HCT116 (cell line): Measurements from ENCODE around the gene NUDC. TPM values are rescaled to one million over a fixed set of nuclear protein-coding genes. Genes with fewer than 3 reads are reported as not detected.

ENCODE experiments used
- ATAC-seq: fragments of 200-7000 bp; cut with Tn5 transposase; 2 replicates; pipeline ENCODE4 v1.9.1; 2020; ENCODE audit warnings: mild to moderate bottlenecking, moderate library complexity
- BruUV-seq: library from RNA; stranded (reverse); fragments of 400-500 nt; replicated peaks from 2 replicates; lab custom pipeline; 2021; lab: Mats Ljungman, UMichigan
- CTCF ChIA-PET: fragments of 300-600 bp; sonication (Branson Sonifier 250); formaldehyde crosslinking; loops from one replicate; lab custom pipeline; 2021; ENCODE audit warnings: antibody characterized with exemption; lab: Charles Lee
- POLR2A ChIA-PET: fragments of 300-600, 350-600 bp; sonication (Branson Sonifier 250); formaldehyde crosslinking; loops from one replicate; lab custom pipeline; 2021; ENCODE audit warnings: antibody characterized with exemption; lab: Charles Lee
- RAD21 ChIA-PET, 2 experiments: fragments of 300-600 bp; sonication (Branson Sonifier 250); formaldehyde crosslinking; loops; one replicate each; lab custom pipeline; 2023; ENCODE audit warnings: low total read pairs in 2 of 2; ENCODE audit not compliant: uncharacterized antibody in 2 of 2, unreplicated experiment in 2 of 2, low non-redundant PET in 1 of 2; lab: Charles Lee
- DNase-seq: peaks from one replicate; pipeline ENCODE4 v3.0.0-alpha.2; 2010; ENCODE audit warnings: low read depth, low spot score
- H2AFZ ChIP-seq: fragments of 200-600 bp; shearing (Covaris generic), sonication (generic); 2 replicates; pipeline ENCODE4 v1.6.1; 2017; ENCODE audit warnings: low read depth, mixed run types, mixed read lengths, antibody characterized with exemption, low read length; ENCODE audit not compliant: poor library complexity, severe bottlenecking
- H3K27ac ChIP-seq: 2 replicates; pipeline ENCODE4 v1.5.1; 2012; ENCODE audit warnings: low read depth, low read length
- H3K27me3 ChIP-seq: fragments of 200-600 bp; sonication (generic); 2 replicates; pipeline ENCODE4 v1.6.1; 2016; ENCODE audit warnings: mixed run types, low read length, mixed read lengths; ENCODE audit not compliant: insufficient read depth
- H3K36me3 ChIP-seq, 2 experiments: fragments of 200-500 bp in 1 of 2; fragments of 200-600 bp in 1 of 2; sonication (Bioruptor generic) in 1 of 2; sonication (generic) in 1 of 2; 2 replicates each; pipeline versions ENCODE4 v1.5.1 to v1.6.1; 2014 to 2016; ENCODE audit warnings: low read length in 2 of 2, inconsistent platforms in 1 of 2, mixed read lengths in 1 of 2, mixed run types in 1 of 2; ENCODE audit not compliant: insufficient read depth in 2 of 2, control insufficient read depth in 1 of 2
- H3K4me1 ChIP-seq, 2 experiments: fragments of 200-600 bp in 1 of 2; sonication (generic) in 1 of 2; 2 replicates each; pipeline versions ENCODE4 v1.5.1 to v1.6.1; 2012 to 2017; ENCODE audit warnings: low read length in 2 of 2, inconsistent platforms in 1 of 2, mild to moderate bottlenecking in 1 of 2, mixed read lengths in 1 of 2, mixed run types in 1 of 2, moderate library complexity in 1 of 2; ENCODE audit not compliant: insufficient read depth in 2 of 2, control insufficient read depth in 1 of 2
- H3K4me2 ChIP-seq: fragments of 200-600 bp; sonication (generic); 2 replicates; pipeline ENCODE4 v1.6.1; 2017; ENCODE audit warnings: mixed run types, low read length, mixed read lengths
- H3K4me3 ChIP-seq, 2 experiments: fragments of 200-600 bp in 1 of 2; sonication (generic) in 1 of 2; replicated peaks in 1 of 2; 2 replicates each; pipeline ENCODE4 v1.5.1; 2011 to 2016; ENCODE audit warnings: low read length in 2 of 2, control low read depth in 1 of 2, low read depth in 1 of 2, mild to moderate bottlenecking in 1 of 2, mixed read lengths in 1 of 2, mixed run types in 1 of 2
- H3K79me2 ChIP-seq: fragments of 200-600 bp; sonication (generic); 2 replicates; pipeline ENCODE4 v1.6.1; 2017; ENCODE audit warnings: mild to moderate bottlenecking, mixed run types, low read length, moderate library complexity, mixed read lengths; ENCODE audit not compliant: insufficient read depth
- H3K9ac ChIP-seq: fragments of 200-600 bp; sonication (generic); 2 replicates; pipeline ENCODE4 v1.6.1; 2016; ENCODE audit warnings: low read length, mixed read lengths
- H3K9me2 ChIP-seq: fragments of 200-600 bp; sonication (generic), shearing (Covaris generic); 2 replicates; pipeline ENCODE4 v1.6.1; 2017; ENCODE audit warnings: mixed run types, mild to moderate bottlenecking, moderate library complexity; ENCODE audit not compliant: insufficient read depth
- H3K9me3 ChIP-seq, 2 experiments: fragments of 200-500 bp in 1 of 2; fragments of 200-600 bp in 1 of 2; sonication (Bioruptor generic) in 1 of 2; sonication (generic) in 1 of 2; 2 replicates each; pipeline ENCODE4 v1.6.1; 2014 to 2017; ENCODE audit warnings: low read length in 2 of 2, mixed read lengths in 2 of 2, inconsistent platforms in 1 of 2, low read depth in 1 of 2, mild to moderate bottlenecking in 1 of 2, mixed run types in 1 of 2, moderate library complexity in 1 of 2; ENCODE audit not compliant: control insufficient read depth in 1 of 2, insufficient read depth in 1 of 2
- H4K20me1 ChIP-seq: fragments of 200-600 bp; sonication (generic), shearing (Covaris generic); 2 replicates; pipeline ENCODE4 v1.6.1; 2017; ENCODE audit warnings: mixed run types, mild to moderate bottlenecking, moderate library complexity; ENCODE audit not compliant: insufficient read depth
- ATF3 ChIP-seq: IDR thresholded peaks from 2 replicates; pipeline ENCODE4 v1.6.1; 2012
- CBX3 ChIP-seq: IDR thresholded peaks from 2 replicates; pipeline ENCODE4 v1.6.1; 2012; ENCODE audit warnings: low read depth
- CEBPB ChIP-seq: IDR thresholded peaks from 2 replicates; pipeline ENCODE4 v1.6.1; 2012; ENCODE audit warnings: low read depth
- EGR1 ChIP-seq: IDR thresholded peaks from 2 replicates; pipeline ENCODE4 v1.6.1; 2012; ENCODE audit warnings: low read depth
- ELF1 ChIP-seq: IDR thresholded peaks from 2 replicates; pipeline ENCODE4 v1.6.1; 2012; ENCODE audit warnings: low read depth, borderline replicate concordance
- EZH2phosphoT487 ChIP-seq: fragments of 200-600 bp; IDR thresholded peaks from 2 replicates; pipeline ENCODE4 v1.6.1; 2018; ENCODE audit warnings: antibody characterized with exemption, borderline replicate concordance
- FOSL1 ChIP-seq: IDR thresholded peaks from 2 replicates; pipeline ENCODE4 v1.6.1; 2012; ENCODE audit warnings: low read depth
- JUND ChIP-seq: IDR thresholded peaks from 2 replicates; pipeline ENCODE4 v1.6.1; 2012
- POLR2AphosphoS5 ChIP-seq: IDR thresholded peaks from 2 replicates; pipeline ENCODE4 v1.6.1; 2011; ENCODE audit warnings: mild to moderate bottlenecking, low read depth, low read length, moderate library complexity
- RAD21 ChIP-seq: IDR thresholded peaks from 2 replicates; pipeline ENCODE4 v1.6.1; 2012; ENCODE audit warnings: low read depth, mild to moderate bottlenecking
- REST ChIP-seq: IDR thresholded peaks from 2 replicates; pipeline ENCODE4 v1.6.1; 2012; ENCODE audit warnings: low read depth
- SIN3A ChIP-seq: IDR thresholded peaks from 2 replicates; pipeline ENCODE4 v1.6.1; 2012; ENCODE audit warnings: low read depth
- SP1 ChIP-seq: IDR thresholded peaks from 2 replicates; pipeline ENCODE4 v1.6.1; 2012; ENCODE audit warnings: low read depth
- SRF ChIP-seq: IDR thresholded peaks from 2 replicates; pipeline ENCODE4 v1.6.1; 2012; ENCODE audit warnings: low read depth
- YY1 ChIP-seq: IDR thresholded peaks from 2 replicates; pipeline ENCODE4 v1.6.1; 2011; ENCODE audit warnings: low read length, low read depth, moderate library complexity, mild to moderate bottlenecking; ENCODE audit not compliant: insufficient replicate concordance; ENCODE audit errors: extremely low read depth
- ZBTB33 ChIP-seq: IDR thresholded peaks from 2 replicates; pipeline ENCODE4 v1.6.1; 2011; ENCODE audit warnings: mild to moderate bottlenecking, low read length, moderate library complexity; ENCODE audit not compliant: insufficient replicate concordance; ENCODE audit errors: extremely low read depth
- ZFX ChIP-seq: fragments of 450-650 bp; IDR thresholded peaks from 2 replicates; pipeline ENCODE4 v1.6.1; 2017
- intact Hi-C: fragments of 100-400 bp; cut with micrococcal nuclease; formaldehyde crosslinking; loops from 2 replicates; pipeline ENCODE4 v1.10.0; 2022
- total RNA-seq: library from RNA; stranded (reverse); gene quantifications from one replicate; pipeline ENCODE4 v1.2.1, GENCODE V29; 2021; ENCODE audit not compliant: unreplicated experiment
- TF ChIP-seq, protein P1 (sequence below): IDR thresholded peaks from 2 replicates; pipeline ENCODE4 v1.6.1; 2012

Gene NUDC
- total RNA-seq, 1 experiment from 2014 or later = 119 TPM

DNA sequence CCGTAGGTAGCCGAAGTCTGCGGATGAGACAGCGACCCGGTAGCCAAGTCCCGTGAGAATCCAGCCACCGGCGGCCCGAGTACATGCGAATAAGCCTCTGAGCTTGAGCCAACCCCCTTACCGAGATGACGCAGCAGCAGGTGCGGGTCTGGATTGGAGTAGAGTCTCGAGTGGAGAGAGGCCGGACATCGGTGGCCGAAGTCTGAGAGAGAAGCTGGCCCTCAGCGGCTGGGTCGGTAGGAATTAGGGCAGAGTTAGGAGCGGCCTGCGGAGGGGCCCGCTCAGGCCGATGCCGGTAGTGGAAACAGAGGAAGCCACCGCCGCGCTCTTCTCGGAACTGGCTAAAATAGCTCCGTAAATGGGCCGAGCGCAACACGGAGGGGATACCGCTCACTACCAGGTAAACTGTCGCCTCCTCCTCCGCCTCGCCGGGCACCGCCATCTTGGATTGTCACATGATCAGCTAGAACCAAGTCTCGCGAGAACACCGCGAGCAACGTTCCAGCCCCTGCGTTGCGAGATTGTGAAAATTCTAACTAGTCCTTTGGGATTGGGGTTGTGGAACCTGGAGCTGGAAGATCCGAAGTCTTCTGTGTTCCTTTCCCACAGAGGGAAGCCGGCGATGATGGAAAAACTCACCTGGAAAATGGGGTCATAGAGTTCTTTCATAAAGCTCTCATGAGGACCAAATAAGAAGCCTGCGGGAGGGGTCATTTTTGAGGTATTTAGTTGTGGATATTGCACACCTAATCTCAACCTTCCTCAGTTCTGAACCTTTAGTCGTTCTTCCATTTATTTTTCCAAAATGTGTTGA is 21.3 kb upstream of the NUDC start, which contains the start of gene GPATCH3 (continued):
- no peak for TF ChIP-seq FOSL1
- TF ChIP-seq, protein P1, sequence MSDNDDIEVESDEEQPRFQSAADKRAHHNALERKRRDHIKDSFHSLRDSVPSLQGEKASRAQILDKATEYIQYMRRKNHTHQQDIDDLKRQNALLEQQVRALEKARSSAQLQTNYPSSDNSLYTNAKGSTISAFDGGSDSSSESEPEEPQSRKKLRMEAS = peak; percentile 58
- peak; percentile 92 for TF ChIP-seq POLR2AphosphoS5
- TF ChIP-seq SRF = no peak
- peak; percentile 62 for TF ChIP-seq EGR1

GRCh38 chr1:26900815-26901511 is 20.6 kb upstream of the NUDC start:
- ChIA-PET CTCF (interaction anchor here (0.9 kb wide), 1 partner anchor 11 kb away, joined by 3 read pairs; the partner anchor contains the start of gene GPN2), POLR2A (interaction anchor here (1.0 to 2.0 kb wide), 7 partner anchors 8 to 59 kb away, joined by 3 to 17 read pairs (median 6); partner anchors contain the start of genes GPN2 and KDF1), RAD21 (interaction anchor here in 1 of 2 experiments (0.7 kb wide), 1 partner anchor 91 kb away, joined by 3 read pairs; no protein-coding TSS in a partner anchor)
- H2AFZ ChIP-seq = peak overlapping the region; percentile 91
- no peaks in the 10 kb centered on the region for H3K9me3 ChIP-seq
- H3K9me2 ChIP-seq = no peaks in the 10 kb centered on the region
- H3K36me3 ChIP-seq = peaks cover 8% of the 10 kb centered on the region in 2 experiments; a peak in 2 of 4 replicates
- H3K4me1 ChIP-seq = peaks cover 0 to 17% of the 10 kb centered on the region in 2 experiments; a peak in 2 of 4 replicates
- peak overlapping the region; percentile 79 for H3K4me2 ChIP-seq
- intact Hi-C loops = no loop called here
- peaks cover 27% of the 10 kb centered on the region for H3K79me2 ChIP-seq
- DNase-seq (no peak), ATAC-seq (no peak)
- peak overlapping the region; percentile 92 to 99 for H3K4me3 ChIP-seq
- H3K27ac ChIP-seq = peak overlapping the region; percentile 61
- no peaks in the 10 kb centered on the region for H3K27me3 ChIP-seq
- TSS peak; percentile 94 for BruUV-seq
- peak overlapping the region; percentile 93 for H3K9ac ChIP-seq
- no peaks in the 10 kb centered on the region for H4K20me1 ChIP-seq
- TF ChIP-seq CBX3 (no peak), JUND (no peak), FOSL1 (no peak), REST (no peak), ZFX (no peak), YY1 (no peak), ATF3 (no peak), RAD21 (no peak), CEBPB (no peak), ELF1 (no peak), SP1 (no peak), ZBTB33 (no peak), EZH2phosphoT487 (no peak), SIN3A (no peak)
- TF ChIP-seq, protein P1 = no peak
